Osteocyte (in vitro differentiated cells): ENCODE data around the gene IGIP. TPM values are rescaled to one million over a fixed set of nuclear protein-coding genes. Genes with fewer than 3 reads are reported as not detected.

ENCODE experiments used
- DNase-seq: peaks from one replicate; pipeline ENCODE4 v3.0.0; 2021; ENCODE audit warnings: mixed read lengths; ENCODE audit not compliant: unreplicated experiment; ENCODE audit errors: extremely low spot score
- H3K27ac Mint-ChIP-seq: one replicate; pipeline ENCODE4 v1.8.0; 2021; ENCODE audit warnings: mild to moderate bottlenecking, mixed read lengths; ENCODE audit not compliant: unreplicated experiment
- H3K27me3 Mint-ChIP-seq: one replicate; pipeline ENCODE4 v1.8.0; 2021; ENCODE audit warnings: mixed read lengths; ENCODE audit not compliant: unreplicated experiment
- H3K36me3 Mint-ChIP-seq: one replicate; pipeline ENCODE4 v1.8.0; 2021; ENCODE audit warnings: mixed read lengths; ENCODE audit not compliant: unreplicated experiment
- H3K4me1 Mint-ChIP-seq: one replicate; pipeline ENCODE4 v1.8.0; 2021; ENCODE audit warnings: mixed read lengths; ENCODE audit not compliant: unreplicated experiment
- H3K4me3 Mint-ChIP-seq: one replicate; pipeline ENCODE4 v1.8.0; 2021; ENCODE audit warnings: mild to moderate bottlenecking, moderate library complexity, mixed read lengths; ENCODE audit not compliant: unreplicated experiment
- H3K9me3 Mint-ChIP-seq: one replicate; pipeline ENCODE4 v1.8.0; 2021; ENCODE audit warnings: mixed read lengths; ENCODE audit not compliant: unreplicated experiment
- CTCF ChIP-seq: fragments of 200-600 bp; sonication (generic); IDR thresholded peaks from 2 replicates; pipeline ENCODE4 v1.5.0; 2021; ENCODE audit warnings: antibody characterized with exemption, mild to moderate bottlenecking, moderate library complexity
- long read RNA-seq: library from polyadenylated mRNA; unstranded; transcript quantifications from one replicate; pipeline ENCODE4 v2.0.0, GENCODE V29; 2021
- total RNA-seq: library from RNA; stranded (reverse); gene quantifications from 2 replicates; pipeline ENCODE4 v1.2.1, GENCODE V29; 2021

The IGIP gene
- total RNA-seq, result 4.1 and 4.3 TPM in 2 replicates
- long read RNA-seq, partial matches to known transcripts, result 0 of 4 reads
- long read RNA-seq, other reads (novel, unspliced or antisense), result 0 of 4 reads

DNA sequence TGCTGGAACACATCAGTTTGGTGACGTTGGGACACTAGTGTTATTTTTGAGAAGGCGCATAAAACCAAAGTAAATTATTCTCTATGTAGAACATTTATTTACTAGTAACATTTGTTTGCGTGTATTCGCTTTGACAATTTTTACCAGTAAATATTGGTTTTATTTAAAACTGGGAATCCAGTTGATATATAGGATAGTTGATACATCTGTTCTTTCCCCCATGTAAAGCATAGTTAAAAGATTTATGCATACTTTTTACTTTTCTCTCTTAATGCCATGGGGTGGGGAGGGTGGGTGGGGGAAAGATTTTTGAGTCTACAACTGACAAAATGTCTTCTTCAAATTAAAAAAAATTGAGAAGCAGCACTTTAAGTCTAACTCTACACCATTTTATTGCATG lies at the start of gene IGIP:
TSS of gene IGIP (plus strand) at position 301 of the 400 bp plus-strand sequence. CDS start 2,540 bp downstream, outside the sequence.
- peaks cover 9% of the 10 kb centered on the region for H3K4me1 Mint-ChIP-seq
- H3K27ac Mint-ChIP-seq, result no peak within 1 kb of the TSS
- H3K27me3 Mint-ChIP-seq, result peaks cover 4% of the 10 kb centered on the region
- H3K4me3 Mint-ChIP-seq, result no peak within 1 kb of the TSS
- TF ChIP-seq CTCF, result no peak
- H3K9me3 Mint-ChIP-seq, result no peaks in the 10 kb centered on the region
- H3K36me3 Mint-ChIP-seq, result no peaks in the 10 kb centered on the region
- DNase-seq, result no peak

- Mint-ChIP-seq H3K27ac (no peak overlapping the region), H3K36me3 (no peaks in the 10 kb centered on the region), H3K4me3 (no peak overlapping the region), H3K4me1 (no peaks in the 10 kb centered on the region), H3K27me3 (peaks cover 62% of the 10 kb centered on the region), H3K9me3 (no peaks in the 10 kb centered on the region)
- no peak for DNase-seq
- no peak for TF ChIP-seq CTCF
These were observed 49.6 kb upstream of the IGIP start for GRCh38 chr5:140076142-140076541.

DNA sequence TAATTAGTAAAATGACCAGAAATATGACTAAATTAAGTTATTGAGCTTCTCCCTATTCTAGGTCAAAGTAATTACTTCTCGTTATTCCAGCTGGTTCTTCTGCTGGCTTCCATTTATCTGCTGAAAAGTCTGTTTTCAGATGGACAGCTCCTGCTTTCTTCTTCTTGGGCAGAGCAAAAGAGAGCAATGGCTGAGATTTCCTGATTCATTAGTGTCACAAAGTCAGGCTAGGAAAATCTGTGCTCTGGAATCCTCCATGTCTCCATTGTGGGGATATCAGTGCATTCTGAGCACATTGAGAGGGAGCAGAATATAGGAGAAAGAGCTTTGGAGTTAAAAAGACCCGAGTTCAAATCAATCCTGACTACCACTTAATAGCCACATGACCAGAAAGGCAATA lies 48.9 kb upstream of the IGIP start:
- Mint-ChIP-seq H3K4me1 (no peaks in the 10 kb centered on the region), H3K27ac (no peak overlapping the region), H3K27me3 (peaks cover 61% of the 10 kb centered on the region), H3K4me3 (no peak overlapping the region), H3K36me3 (no peaks in the 10 kb centered on the region), H3K9me3 (no peaks in the 10 kb centered on the region)
- DNase-seq, result no peak
- TF ChIP-seq CTCF, result no peak

DNA sequence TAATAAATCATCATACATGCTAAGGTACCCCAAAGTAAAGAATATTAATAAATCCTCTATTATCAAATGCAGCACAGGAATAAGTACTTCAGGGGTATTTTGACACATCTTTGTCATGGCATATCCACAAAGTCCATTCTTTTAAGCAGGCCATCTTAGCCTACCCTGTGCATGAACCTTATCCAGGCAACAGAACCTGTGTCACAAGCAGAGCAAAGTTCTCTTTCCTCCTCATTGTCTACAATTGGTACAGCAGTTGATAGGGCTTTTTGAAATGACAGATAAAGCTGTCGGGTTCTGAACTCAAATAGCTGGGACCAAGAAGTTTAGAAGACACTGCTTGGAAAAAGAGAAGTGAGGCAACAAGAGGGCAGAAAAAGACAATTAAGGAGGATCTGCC lies 42.6 kb upstream of the IGIP start:
- Mint-ChIP-seq H3K36me3 (no peaks in the 10 kb centered on the region), H3K9me3 (no peaks in the 10 kb centered on the region), H3K27ac (no peak overlapping the region), H3K4me3 (no peak overlapping the region), H3K27me3 (peaks cover 66% of the 10 kb centered on the region), H3K4me1 (no peaks in the 10 kb centered on the region)
- no peak for TF ChIP-seq CTCF
- no peak for DNase-seq

GRCh38 chr5:140083650-140084049 lies 42.1 kb upstream of the IGIP start:
- H3K4me1 Mint-ChIP-seq, result no peaks in the 10 kb centered on the region
- no peak for TF ChIP-seq CTCF
- H3K9me3 Mint-ChIP-seq, result no peaks in the 10 kb centered on the region
- H3K27ac Mint-ChIP-seq, result no peak overlapping the region
- no peak for DNase-seq
- peaks cover 65% of the 10 kb centered on the region for H3K27me3 Mint-ChIP-seq
- no peak overlapping the region for H3K4me3 Mint-ChIP-seq
- no peaks in the 10 kb centered on the region for H3K36me3 Mint-ChIP-seq
